Activated CD4-positive, alpha-beta memory T cell treated with anti-CD3 and anti-CD28 coated beads, Interleukin-2, amount 10 ng/mL, durations not matched to agents 7 days and 5 days (primary cell): ENCODE results near the gene PDCD6IP. TPM values are rescaled to one million over a fixed set of nuclear protein-coding genes. Genes with fewer than 3 reads are reported as not detected.
"Not testable (repeated sequence)": the region's sequence is repeated elsewhere in the genome, so short reads cannot be mapped to it uniquely, and the experiment has no call there.

ENCODE experiments used
- CTCF ChIA-PET: fragments of 350-600 bp; sonication (Branson Sonifier 250); formaldehyde crosslinking; loops from one replicate; lab custom pipeline; 2021; ENCODE audit warnings: antibody characterized with exemption, inconsistent platforms; lab: Charles Lee
- POLR2A ChIA-PET: fragments of 350-600 bp; sonication (Branson Sonifier 250); formaldehyde crosslinking; loops from one replicate; lab custom pipeline; 2021; ENCODE audit warnings: antibody characterized with exemption; lab: Charles Lee
- DNase-seq: peaks from one replicate; pipeline ENCODE4 v3.0.0-alpha.2; 2020
- H3K27ac Mint-ChIP-seq: one replicate; pipeline ENCODE4 v1.8.0; 2021; ENCODE audit warnings: mild to moderate bottlenecking, mixed read lengths
- H3K27me3 Mint-ChIP-seq: one replicate; pipeline ENCODE4 v1.8.0; 2021; ENCODE audit warnings: mixed read lengths
- H3K36me3 Mint-ChIP-seq: one replicate; pipeline ENCODE4 v1.8.0; 2021; ENCODE audit warnings: low read depth, mixed read lengths
- H3K4me1 Mint-ChIP-seq: one replicate; pipeline ENCODE4 v1.8.0; 2021; ENCODE audit warnings: mixed read lengths
- H3K4me3 Mint-ChIP-seq: one replicate; pipeline ENCODE4 v1.8.0; 2021; ENCODE audit warnings: mild to moderate bottlenecking, mixed read lengths
- H3K9me3 Mint-ChIP-seq: one replicate; pipeline ENCODE4 v1.8.0; 2021; ENCODE audit warnings: mixed read lengths
- total RNA-seq, 2 experiments: library from RNA; stranded (reverse); gene quantifications; one replicate each; pipeline ENCODE4 v1.2.3, GENCODE V29; 2021

Gene PDCD6IP
- total RNA-seq, result 100 to 1,000 TPM; 211 TPM

GRCh38 chr3:33798418-33799201, at the start of gene PDCD6IP:
Gene PDCD6IP (plus strand): TSS chr3:33798630. CDS start chr3:33798729, 99 bp downstream.
- DNase-seq, result peak; percentile 91
- Mint-ChIP-seq H3K4me3 (peak within 1 kb of the TSS; percentile 84), H3K36me3 (peaks cover 25% of the 10 kb centered on the region), H3K27me3 (peaks cover 5% of the 10 kb centered on the region), H3K27ac (peak within 1 kb of the TSS; percentile 83), H3K9me3 (peaks cover 3% of the 10 kb centered on the region), H3K4me1 (peaks cover 53% of the 10 kb centered on the region)
- ChIA-PET POLR2A (interaction anchor here (0.6 to 3.0 kb wide), 23 partner anchors 9 to 753 kb away, joined by 3 to 42 read pairs (median 3); partner anchors contain the start of gene UBP1), CTCF (interaction anchor here (0.5 to 6.7 kb wide), 12 partner anchors 10 to 1299 kb away, joined by 3 to 52 read pairs (median 4); partner anchors contain the start of gene UBP1)

- H3K27me3 Mint-ChIP-seq, result no peaks in the 10 kb centered on the region
- H3K27ac Mint-ChIP-seq, result no peak overlapping the region
- no peak overlapping the region for H3K4me3 Mint-ChIP-seq
- H3K9me3 Mint-ChIP-seq, result peaks cover 10% of the 10 kb centered on the region
- DNase-seq, result no peak
- peaks cover 20% of the 10 kb centered on the region for H3K4me1 Mint-ChIP-seq
- POLR2A ChIA-PET, result interaction anchor here (0.9 kb wide), 1 partner anchor 30 kb away, joined by 3 read pairs; no protein-coding TSS in a partner anchor
- CTCF ChIA-PET, result no interaction called here
- peaks cover 10% of the 10 kb centered on the region for H3K36me3 Mint-ChIP-seq
These were observed 48.8 kb upstream of the PDCD6IP start for GRCh38 chr3:33749546-33750210.

GRCh38 chr3:33750211-33750548, 48.2 kb upstream of the PDCD6IP start:
- H3K27ac Mint-ChIP-seq, result no peak overlapping the region
- H3K36me3 Mint-ChIP-seq, result peaks cover 10% of the 10 kb centered on the region
- CTCF ChIA-PET, result interaction anchor here (1.4 kb wide), 1 partner anchor 26 kb away, joined by 4 read pairs; no protein-coding TSS in a partner anchor
- peaks cover 14% of the 10 kb centered on the region for H3K9me3 Mint-ChIP-seq
- no peaks in the 10 kb centered on the region for H3K27me3 Mint-ChIP-seq
- H3K4me3 Mint-ChIP-seq, result no peak overlapping the region
- POLR2A ChIA-PET, result no interaction called here
- no peak for DNase-seq
- peaks cover 20% of the 10 kb centered on the region for H3K4me1 Mint-ChIP-seq

GRCh38 chr3:33751336-33751735, 47.1 kb upstream of the PDCD6IP start:
- CTCF ChIA-PET, result interaction anchor here (0.7 to 1.4 kb wide), 2 partner anchors 18 to 25 kb away, joined by 3 to 4 read pairs; no protein-coding TSS in a partner anchor
- DNase-seq, result no peak
- Mint-ChIP-seq H3K27ac (no peak overlapping the region), H3K36me3 (peaks cover 10% of the 10 kb centered on the region), H3K4me3 (no peak overlapping the region), H3K9me3 (peaks cover 14% of the 10 kb centered on the region), H3K27me3 (no peaks in the 10 kb centered on the region), H3K4me1 (peaks cover 20% of the 10 kb centered on the region)
- POLR2A ChIA-PET, result no interaction called here

GRCh38 chr3:33754391-33754790, 44.0 kb upstream of the PDCD6IP start:
- peaks cover 14% of the 10 kb centered on the region for H3K9me3 Mint-ChIP-seq
- H3K27me3 Mint-ChIP-seq, H3K36me3 Mint-ChIP-seq, H3K4me3 Mint-ChIP-seq, H3K27ac Mint-ChIP-seq, CTCF ChIA-PET, POLR2A ChIA-PET, DNase-seq: not testable (repeated sequence)
- peaks cover 20% of the 10 kb centered on the region for H3K4me1 Mint-ChIP-seq

- Mint-ChIP-seq H3K4me3 (no peak overlapping the region), H3K27me3 (peaks cover 2% of the 10 kb centered on the region), H3K4me1 (no peaks in the 10 kb centered on the region), H3K27ac (no peak overlapping the region), H3K9me3 (peaks cover 11% of the 10 kb centered on the region), H3K36me3 (peaks cover 6% of the 10 kb centered on the region)
- ChIA-PET POLR2A (no interaction called here), CTCF (no interaction called here)
- DNase-seq, result no peak
These were observed 40.1 kb upstream of the PDCD6IP start for GRCh38 chr3:33758281-33758680.

- CTCF ChIA-PET, result interaction anchor here (1.8 kb wide), 1 partner anchor 18 kb away, joined by 5 read pairs; no protein-coding TSS in a partner anchor
- Mint-ChIP-seq H3K36me3 (peaks cover 6% of the 10 kb centered on the region), H3K27me3 (peaks cover 4% of the 10 kb centered on the region), H3K4me1 (no peaks in the 10 kb centered on the region), H3K4me3 (no peak overlapping the region), H3K27ac (no peak overlapping the region), H3K9me3 (peaks cover 11% of the 10 kb centered on the region)
- POLR2A ChIA-PET, result no interaction called here
- no peak for DNase-seq
These were observed 39.6 kb upstream of the PDCD6IP start for GRCh38 chr3:33758864-33759263.

- peaks cover 4% of the 10 kb centered on the region for H3K27me3 Mint-ChIP-seq
- no peak overlapping the region for H3K27ac Mint-ChIP-seq
- H3K4me1 Mint-ChIP-seq, result no peaks in the 10 kb centered on the region
- ChIA-PET POLR2A (interaction anchor here (1.2 kb wide), 1 partner anchor 30 kb away, joined by 3 read pairs; the partner anchor contains the start of gene PDCD6IP), CTCF (interaction anchor here (0.6 to 0.7 kb wide), 2 partner anchors 9 to 17 kb away, joined by 3 read pairs; no protein-coding TSS in a partner anchor)
- no peak for DNase-seq
- no peak overlapping the region for H3K4me3 Mint-ChIP-seq
- H3K36me3 Mint-ChIP-seq, result no peaks in the 10 kb centered on the region
- no peaks in the 10 kb centered on the region for H3K9me3 Mint-ChIP-seq
These were observed 29.7 kb upstream of the PDCD6IP start for GRCh38 chr3:33768578-33769330.

GRCh38 chr3:33773637-33774036, 24.8 kb upstream of the PDCD6IP start:
- H3K36me3 Mint-ChIP-seq, result no peaks in the 10 kb centered on the region
- ChIA-PET POLR2A (no interaction called here), CTCF (interaction anchor here (0.6 to 6.4 kb wide), 4 partner anchors 12 to 642 kb away, joined by 3 to 70 read pairs (median 3); no protein-coding TSS in a partner anchor)
- no peaks in the 10 kb centered on the region for H3K4me1 Mint-ChIP-seq
- no peaks in the 10 kb centered on the region for H3K9me3 Mint-ChIP-seq
- no peak for DNase-seq
- no peak overlapping the region for H3K27ac Mint-ChIP-seq
- no peak overlapping the region for H3K4me3 Mint-ChIP-seq
- H3K27me3 Mint-ChIP-seq, result no peaks in the 10 kb centered on the region

- H3K4me3 Mint-ChIP-seq, result no peak overlapping the region
- H3K27me3 Mint-ChIP-seq, result no peaks in the 10 kb centered on the region
- H3K4me1 Mint-ChIP-seq, result no peaks in the 10 kb centered on the region
- POLR2A ChIA-PET, result no interaction called here
- no peak for DNase-seq
- H3K9me3 Mint-ChIP-seq, result no peaks in the 10 kb centered on the region
- CTCF ChIA-PET, result interaction anchor here (0.7 to 6.4 kb wide), 8 partner anchors 11 to 547 kb away, joined by 3 to 70 read pairs (median 3); no protein-coding TSS in a partner anchor
- H3K36me3 Mint-ChIP-seq, result no peaks in the 10 kb centered on the region
- H3K27ac Mint-ChIP-seq, result no peak overlapping the region
These were observed 23.1 kb upstream of the PDCD6IP start for GRCh38 chr3:33775363-33775762.

GRCh38 chr3:33777996-33778395, 20.4 kb upstream of the PDCD6IP start:
- Mint-ChIP-seq H3K4me3 (no peak overlapping the region), H3K4me1 (no peaks in the 10 kb centered on the region), H3K27me3 (no peaks in the 10 kb centered on the region), H3K36me3 (no peaks in the 10 kb centered on the region), H3K9me3 (no peaks in the 10 kb centered on the region), H3K27ac (no peak overlapping the region)
- ChIA-PET CTCF (interaction anchor here (0.7 to 6.4 kb wide), 8 partner anchors 8 to 209 kb away, joined by 3 to 70 read pairs (median 3); partner anchors contain the start of gene PDCD6IP), POLR2A (interaction anchor here (1.1 to 1.6 kb wide), 2 partner anchors 9 to 21 kb away, joined by 4 read pairs; partner anchors contain the start of gene PDCD6IP)
- no peak for DNase-seq

- Mint-ChIP-seq H3K27ac (no peak overlapping the region), H3K27me3 (no peaks in the 10 kb centered on the region), H3K36me3 (no peaks in the 10 kb centered on the region), H3K9me3 (no peaks in the 10 kb centered on the region), H3K4me3 (no peak overlapping the region), H3K4me1 (no peaks in the 10 kb centered on the region)
- ChIA-PET POLR2A (no interaction called here), CTCF (interaction anchor here (1.3 to 1.4 kb wide), 2 partner anchors 62 to 143 kb away, joined by 3 to 5 read pairs; no protein-coding TSS in a partner anchor)
- no peak for DNase-seq
These were observed 18.7 kb upstream of the PDCD6IP start for GRCh38 chr3:33779751-33780150.
